Measurements from ENCODE around the gene SFRP2.

The SFRP2 gene

GRCh38 chr4:153792618-153793247 lies 3.9 kb upstream of the SFRP2 start:
- DNase-seq = no peak

- DNase-seq = no peak
Observed at GRCh38 chr4:153791746-153792617, 3.1 kb upstream of the SFRP2 start.

- no peak for DNase-seq
Observed at GRCh38 chr4:153790962-153791551, 2.2 kb upstream of the SFRP2 start.

GRCh38 chr4:153790500-153790865 lies 1.6 kb upstream of the SFRP2 start:
- no peak for DNase-seq

GRCh38 chr4:153789741-153790499 lies 1.0 kb upstream of the SFRP2 start:
- no peak for DNase-seq

- no peak for DNase-seq
Observed at GRCh38 chr4:153788051-153788412, 851 bp downstream of the SFRP2 start.

GRCh38 chr4:153787575-153787974 lies 1.3 kb downstream of the SFRP2 start:
- no peak for DNase-seq

GRCh38 chr4:153787061-153787560 lies 1.8 kb downstream of the SFRP2 start:
- no peak for DNase-seq

- peak in 1 of 2 experiments; percentile 25 for DNase-seq
Observed at GRCh38 chr4:153785910-153786721, 2.8 kb downstream of the SFRP2 start.

GRCh38 chr4:153784166-153784699 lies 4.7 kb downstream of the SFRP2 start:
- no peak for DNase-seq

- DNase-seq = no peak
Observed at GRCh38 chr4:153782581-153782980, 6.3 kb downstream of the SFRP2 start.

GRCh38 chr4:153781717-153782416 lies 7.0 kb downstream of the SFRP2 start:
- DNase-seq = no peak

GRCh38 chr4:153781280-153781679 lies 7.6 kb downstream of the SFRP2 start:
- no peak for DNase-seq

GRCh38 chr4:153780876-153781275 lies 8.0 kb downstream of the SFRP2 start:
- DNase-seq = no peak

- DNase-seq = no peak
Observed at GRCh38 chr4:153780221-153780620, 8.7 kb downstream of the SFRP2 start.

GRCh38 chr4:153778383-153778782 lies 10.5 kb downstream of the SFRP2 start:
- no peak for DNase-seq

- DNase-seq = no peak
Observed at GRCh38 chr4:153777421-153777820, 11.5 kb downstream of the SFRP2 start.

- DNase-seq = no peak
Observed at GRCh38 chr4:153776601-153777000, 12.3 kb downstream of the SFRP2 start.

GRCh38 chr4:153773236-153773690 lies 15.6 kb downstream of the SFRP2 start:
- DNase-seq = no peak

- no peak for DNase-seq
Observed at GRCh38 chr4:153771046-153771445, 17.8 kb downstream of the SFRP2 start.

GRCh38 chr4:153766758-153767157 lies 22.1 kb downstream of the SFRP2 start:
- no peak for DNase-seq

Measured in SW 1271 (cell line).